IPS-18c (cell line): ENCODE results near the gene NT5DC1.

Source experiments
- H3K4me3 ChIP-seq: 2 replicates; pipeline ENCODE4 v1.7.0; 2013; ENCODE audit warnings: low read depth, mild to moderate bottlenecking, low read length, moderate library complexity; ENCODE audit not compliant: insufficient read depth
- H3K9me3 ChIP-seq: one replicate; pipeline ENCODE4 v1.6.1; 2013; ENCODE audit warnings: mild to moderate bottlenecking, low read length, moderate library complexity; ENCODE audit not compliant: control insufficient read depth, insufficient read depth

Gene NT5DC1

GRCh38 chr6:116113386-116113785, 12.7 kb downstream of the NT5DC1 start:
- Histone ChIP-seq H3K4me3 (no peak overlapping the region), H3K9me3 (no peaks in the 10 kb centered on the region)

- Histone ChIP-seq H3K4me3 (no peak overlapping the region), H3K9me3 (peaks cover 2% of the 10 kb centered on the region)
Measured at GRCh38 chr6:116115781-116116180, 15.1 kb downstream of the NT5DC1 start.

- peaks cover 2% of the 10 kb centered on the region for H3K9me3 ChIP-seq
- no peak overlapping the region for H3K4me3 ChIP-seq
Measured at GRCh38 chr6:116118608-116119007, 18.0 kb downstream of the NT5DC1 start.

GRCh38 chr6:116120430-116120829, 19.8 kb downstream of the NT5DC1 start:
- Histone ChIP-seq H3K9me3 (peaks cover 2% of the 10 kb centered on the region), H3K4me3 (no peak overlapping the region)

GRCh38 chr6:116126032-116126431, 25.4 kb downstream of the NT5DC1 start, which contains the start of gene COL10A1:
Gene COL10A1, minus strand, starts transcription at chr6:116126132. Its CDS starts 640 bp downstream, at chr6:116125492.
- Histone ChIP-seq H3K9me3 (no peaks in the 10 kb centered on the region), H3K4me3 (no peak within 1 kb of the TSS)

- no peaks in the 10 kb centered on the region for H3K9me3 ChIP-seq
- no peak overlapping the region for H3K4me3 ChIP-seq
Measured at GRCh38 chr6:116127771-116128493, 27.3 kb downstream of the NT5DC1 start.

- no peaks in the 10 kb centered on the region for H3K9me3 ChIP-seq
- H3K4me3 ChIP-seq, result no peak overlapping the region
Measured at GRCh38 chr6:116133453-116133852, 32.8 kb downstream of the NT5DC1 start.

GRCh38 chr6:116136373-116136772, 35.7 kb downstream of the NT5DC1 start:
- Histone ChIP-seq H3K9me3 (no peaks in the 10 kb centered on the region), H3K4me3 (no peak overlapping the region)

- Histone ChIP-seq H3K9me3 (no peaks in the 10 kb centered on the region), H3K4me3 (no peak overlapping the region)
Measured at GRCh38 chr6:116136933-116137340, 36.3 kb downstream of the NT5DC1 start.

- no peaks in the 10 kb centered on the region for H3K9me3 ChIP-seq
- no peak overlapping the region for H3K4me3 ChIP-seq
Measured at GRCh38 chr6:116139917-116140316, 39.3 kb downstream of the NT5DC1 start.

GRCh38 chr6:116144605-116145004, 44.0 kb downstream of the NT5DC1 start:
- no peak overlapping the region for H3K4me3 ChIP-seq

GRCh38 chr6:116145803-116146675, 45.4 kb downstream of the NT5DC1 start:
- H3K9me3 ChIP-seq, result no peaks in the 10 kb centered on the region
- H3K4me3 ChIP-seq, result no peak overlapping the region

More at GRCh38 chr6:116144605-116145004, 44.0 kb downstream of the NT5DC1 start:
- no peaks in the 10 kb centered on the region for H3K9me3 ChIP-seq

- Histone ChIP-seq H3K4me3 (no peak overlapping the region), H3K9me3 (no peaks in the 10 kb centered on the region)
Measured at GRCh38 chr6:116152620-116153019, 52.0 kb downstream of the NT5DC1 start.

- Histone ChIP-seq H3K4me3 (no peak overlapping the region), H3K9me3 (no peaks in the 10 kb centered on the region)
Measured at GRCh38 chr6:116154887-116155286, 54.2 kb downstream of the NT5DC1 start.

- no peaks in the 10 kb centered on the region for H3K9me3 ChIP-seq
- no peak overlapping the region for H3K4me3 ChIP-seq
Measured at GRCh38 chr6:116156405-116157326, 56.0 kb downstream of the NT5DC1 start.

GRCh38 chr6:116157391-116157790, 56.7 kb downstream of the NT5DC1 start:
- Histone ChIP-seq H3K9me3 (no peaks in the 10 kb centered on the region), H3K4me3 (no peak overlapping the region)

- Histone ChIP-seq H3K9me3 (no peaks in the 10 kb centered on the region), H3K4me3 (no peak overlapping the region)
Measured at GRCh38 chr6:116158641-116159040, 58.0 kb downstream of the NT5DC1 start.
